ENCODE measurements around the gene HFE.

Gene HFE

GRCh38 chr6:26126394-26127235 lies 39.4 kb downstream of the HFE start:
- no peak for TF ChIP-seq CTCF (conservative IDR thresholded peaks at IDR 0.05; ENCODE audit: control insufficient read depth, insufficient read depth, low read depth, low read length)
- DNase-seq (ENCODE audit: low read depth), result no peak
- peak overlapping the region; percentile 100 for H3K4me3 ChIP-seq (ENCODE audit: control insufficient read depth, low read depth, low read length)

DNA sequence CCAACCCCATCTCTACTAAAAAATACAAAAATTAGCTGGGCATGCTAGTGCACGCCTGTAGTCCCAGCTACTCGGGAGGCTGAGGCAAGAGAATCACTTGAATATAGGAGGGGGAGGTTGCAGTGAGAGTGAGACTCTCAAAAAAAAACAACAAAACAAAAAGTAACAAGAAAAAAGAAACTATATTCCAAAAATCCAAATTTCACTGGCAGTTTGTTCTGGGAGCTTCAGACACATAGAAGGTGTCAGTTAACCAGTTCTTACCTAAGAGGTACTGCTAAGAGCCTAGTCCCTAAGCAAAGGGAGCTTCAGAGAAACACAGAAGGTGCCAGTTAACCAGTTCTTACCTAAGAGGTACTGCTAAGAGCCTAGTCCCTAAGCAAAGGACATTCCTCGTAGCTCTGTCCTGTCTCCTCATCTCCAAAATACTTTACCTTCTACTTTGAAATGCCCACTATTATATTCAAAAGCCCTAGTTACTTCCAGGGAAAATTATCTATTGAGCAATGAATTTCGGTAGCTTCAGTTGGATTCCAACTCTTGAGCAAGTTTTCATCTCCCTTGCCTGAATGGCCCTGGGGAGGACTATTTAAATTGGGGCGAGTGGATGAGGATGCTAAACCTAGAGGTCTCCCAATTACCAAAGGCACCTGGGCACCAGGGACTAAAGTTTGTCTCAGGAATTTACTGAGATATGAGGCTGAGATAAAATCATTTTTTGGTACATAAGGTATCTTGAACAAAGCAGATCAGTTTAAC lies 41.0 kb downstream of the HFE start:
- DNase-seq (ENCODE audit: low read depth), result no peak
- TF ChIP-seq CTCF (conservative IDR thresholded peaks at IDR 0.05; ENCODE audit: control insufficient read depth, insufficient read depth, low read depth, low read length), result no peak
- H3K4me3 ChIP-seq (ENCODE audit: control insufficient read depth, low read depth, low read length), result no peak overlapping the region

DNA sequence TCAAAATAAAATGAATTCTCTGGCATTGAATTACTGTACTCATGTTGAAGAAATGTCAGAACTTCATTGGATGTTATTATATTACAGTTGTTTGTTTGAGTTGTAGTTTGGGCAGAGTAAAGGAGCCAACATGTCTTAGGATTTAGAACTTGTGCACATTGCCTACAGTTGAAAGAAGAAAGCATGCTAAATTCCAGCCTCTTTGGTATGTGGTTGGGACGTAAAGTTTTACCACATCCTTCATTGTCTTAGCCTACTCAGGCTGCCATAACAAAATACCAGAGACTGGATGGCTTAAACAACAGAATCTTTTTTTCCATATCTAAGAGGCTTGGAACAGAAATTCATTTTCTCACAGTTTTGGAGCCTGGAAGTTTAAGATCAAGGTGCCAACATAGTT lies 42.4 kb downstream of the HFE start:
- no peak for DNase-seq (ENCODE audit: low read depth)
- H3K4me3 ChIP-seq (ENCODE audit: control insufficient read depth, low read depth, low read length), result no peak overlapping the region
- no peak for TF ChIP-seq CTCF (conservative IDR thresholded peaks at IDR 0.05; ENCODE audit: control insufficient read depth, insufficient read depth, low read depth, low read length)

DNA sequence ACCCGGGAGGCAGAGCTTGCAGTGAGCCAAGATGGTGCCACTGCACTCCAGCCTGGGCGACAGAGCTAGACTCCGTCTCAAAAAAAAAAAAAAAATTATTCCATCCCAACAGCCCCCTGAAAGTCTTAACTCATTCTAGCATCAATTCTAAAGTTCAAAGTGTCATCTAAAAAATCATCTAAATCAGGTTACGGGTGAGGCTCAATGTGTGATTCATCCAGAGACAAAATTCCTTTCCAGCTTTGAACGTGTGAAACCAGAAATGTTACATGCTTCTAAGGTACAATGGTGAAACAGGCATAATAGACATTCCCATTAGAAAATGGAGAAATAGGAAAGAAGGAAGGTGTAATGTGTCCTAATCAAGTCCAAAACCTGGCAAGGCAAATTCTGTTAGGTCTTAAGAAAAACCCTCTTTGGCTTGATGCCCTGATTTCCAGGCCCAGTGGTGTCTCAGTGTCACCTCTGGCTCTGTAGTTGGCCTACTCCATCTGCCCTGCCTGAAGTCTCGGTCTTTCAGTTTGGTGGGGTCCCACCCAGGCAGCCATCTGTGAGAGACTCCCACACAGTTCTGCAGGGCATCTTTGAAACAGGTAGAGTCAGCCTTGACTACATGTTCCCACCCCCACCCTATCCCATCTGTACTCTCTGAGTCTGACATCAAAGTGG lies 43.5 kb downstream of the HFE start:
- TF ChIP-seq CTCF (conservative IDR thresholded peaks at IDR 0.05; ENCODE audit: control insufficient read depth, insufficient read depth, low read depth, low read length), result no peak
- H3K4me3 ChIP-seq (ENCODE audit: control insufficient read depth, low read depth, low read length), result no peak overlapping the region
- no peak for DNase-seq (ENCODE audit: low read depth)

DNA sequence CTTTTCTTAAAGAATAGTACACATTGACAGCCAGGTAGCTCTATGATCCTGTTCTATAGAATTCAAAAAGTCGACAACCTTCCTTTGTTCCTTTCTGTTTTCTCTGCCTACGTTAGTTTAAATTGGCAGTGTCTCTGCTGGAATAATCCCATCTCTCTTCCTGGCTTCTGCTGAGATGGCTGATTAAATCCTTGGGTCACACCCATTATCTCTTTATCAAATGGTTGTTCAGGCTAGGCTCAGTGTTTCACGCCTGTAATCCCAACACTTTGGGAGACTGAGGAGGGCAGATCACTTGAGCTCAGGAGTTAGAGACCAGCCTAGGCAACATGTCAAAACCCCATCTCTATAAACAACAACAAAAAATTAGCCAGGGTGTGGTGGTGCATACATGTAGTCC lies 44.4 kb downstream of the HFE start:
- DNase-seq (ENCODE audit: low read depth), result no peak
- no peak overlapping the region for H3K4me3 ChIP-seq (ENCODE audit: control insufficient read depth, low read depth, low read length)
- no peak for TF ChIP-seq CTCF (conservative IDR thresholded peaks at IDR 0.05; ENCODE audit: control insufficient read depth, insufficient read depth, low read depth, low read length)

GRCh38 chr6:26133730-26134129 lies 46.5 kb downstream of the HFE start:
- H3K4me3 ChIP-seq (ENCODE audit: control insufficient read depth, low read depth, low read length), result no peak overlapping the region
- no peak for TF ChIP-seq CTCF (conservative IDR thresholded peaks at IDR 0.05; ENCODE audit: control insufficient read depth, insufficient read depth, low read depth, low read length)
- DNase-seq (ENCODE audit: low read depth), result no peak
